NCI-H526 treated with DMSO at 0.1 percent for 48 hours (cell line): ENCODE results near the gene CYP26C1.

Experiments used
- DNase-seq: peaks from one replicate; lab custom pipeline; 2025; lab: John Stamatoyannopoulos, UW

The CYP26C1 gene

DNA sequence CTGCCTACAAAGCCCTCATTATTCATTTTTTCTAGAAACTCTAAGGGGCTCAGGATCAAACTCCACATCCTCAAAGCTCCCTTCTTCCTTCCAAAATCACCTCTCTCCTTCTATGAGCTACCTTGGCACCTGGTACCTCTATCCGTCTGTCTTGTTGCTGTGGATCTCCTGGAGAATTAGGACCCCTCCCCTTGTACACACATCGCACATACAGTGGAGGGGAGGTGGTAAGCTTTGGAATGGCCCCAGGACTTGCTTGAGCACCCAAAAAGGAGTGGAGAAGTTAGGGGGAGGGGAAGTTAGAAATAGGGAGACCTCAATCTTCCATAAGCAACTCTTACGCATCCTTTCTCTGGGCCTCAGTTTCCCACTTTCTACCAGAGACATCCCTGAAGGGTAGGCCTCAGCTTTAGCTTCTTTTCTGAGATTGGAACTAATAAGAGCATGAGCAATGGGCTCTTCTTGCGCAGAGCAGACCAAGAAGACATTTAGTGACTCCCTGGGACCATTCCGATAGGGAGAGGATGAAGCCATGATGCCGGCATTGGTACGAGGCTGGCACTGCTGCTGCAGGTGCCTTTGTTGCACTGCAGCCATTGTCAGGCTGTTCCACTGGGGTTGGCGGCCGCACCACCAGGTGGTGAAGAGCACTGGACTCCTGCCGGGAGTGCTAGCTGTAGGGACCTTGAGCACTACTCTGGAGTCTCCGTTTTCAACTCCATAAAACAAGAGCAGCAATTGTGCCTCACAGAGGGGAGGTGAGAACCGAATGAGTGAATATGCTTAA lies 4.5 kb downstream of the CYP26C1 start:
- no peak for DNase-seq

DNA sequence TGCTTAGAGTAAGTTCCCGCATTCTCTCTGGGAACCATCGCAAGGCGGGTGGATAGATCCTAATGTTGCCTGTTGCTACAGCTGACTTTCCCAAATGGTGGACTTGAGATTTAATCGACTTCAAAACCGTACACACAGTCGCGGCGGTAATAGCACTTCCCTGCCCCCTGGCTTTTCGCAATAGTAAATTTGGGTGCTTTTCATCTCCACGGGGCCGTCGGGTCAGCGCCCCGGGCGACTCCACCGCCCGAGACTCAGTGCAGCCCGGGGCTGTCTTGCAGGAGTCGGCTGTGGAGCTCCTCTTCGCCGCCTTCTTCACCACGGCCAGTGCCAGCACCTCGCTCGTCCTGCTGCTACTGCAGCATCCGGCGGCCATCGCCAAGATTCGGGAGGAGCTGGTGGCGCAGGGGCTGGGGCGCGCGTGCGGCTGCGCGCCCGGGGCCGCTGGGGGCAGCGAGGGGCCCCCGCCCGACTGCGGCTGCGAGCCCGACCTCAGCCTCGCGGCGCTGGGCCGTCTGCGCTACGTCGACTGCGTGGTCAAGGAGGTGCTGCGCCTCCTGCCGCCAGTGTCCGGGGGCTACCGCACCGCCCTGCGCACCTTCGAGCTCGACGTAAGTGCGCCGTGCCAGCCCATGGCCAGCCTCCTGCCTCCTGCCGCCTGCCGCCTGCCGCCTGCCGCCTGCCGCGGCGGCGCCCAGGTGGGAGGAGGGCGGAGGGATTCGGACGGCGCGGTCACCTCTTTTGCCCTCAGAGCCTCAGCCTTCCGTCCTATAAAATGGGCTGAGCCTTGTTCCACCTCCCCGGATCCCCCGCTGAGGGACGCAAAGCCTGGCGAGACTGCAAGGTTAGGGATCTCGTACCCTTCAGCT lies 5.3 kb downstream of the CYP26C1 start:
- DNase-seq: no peak

DNA sequence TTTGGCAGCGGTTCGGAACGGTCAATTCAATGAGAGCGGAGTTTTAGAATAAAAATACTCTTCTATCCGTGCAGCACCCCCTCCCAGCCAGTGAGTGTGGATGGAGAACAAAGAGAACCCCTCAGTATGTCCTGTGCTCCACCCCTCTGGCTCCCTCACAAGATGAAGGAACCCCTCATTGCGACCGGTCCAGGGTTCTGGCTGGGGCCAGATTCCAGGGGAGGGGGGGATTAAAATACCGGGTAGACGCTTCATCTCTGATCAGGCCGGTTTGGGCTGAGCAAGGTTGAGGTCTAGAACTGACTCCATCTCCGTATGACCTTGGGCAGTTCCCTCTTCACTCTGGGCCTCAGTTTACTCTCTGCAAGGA lies 5.9 kb downstream of the CYP26C1 start:
- DNase-seq: no peak

DNA sequence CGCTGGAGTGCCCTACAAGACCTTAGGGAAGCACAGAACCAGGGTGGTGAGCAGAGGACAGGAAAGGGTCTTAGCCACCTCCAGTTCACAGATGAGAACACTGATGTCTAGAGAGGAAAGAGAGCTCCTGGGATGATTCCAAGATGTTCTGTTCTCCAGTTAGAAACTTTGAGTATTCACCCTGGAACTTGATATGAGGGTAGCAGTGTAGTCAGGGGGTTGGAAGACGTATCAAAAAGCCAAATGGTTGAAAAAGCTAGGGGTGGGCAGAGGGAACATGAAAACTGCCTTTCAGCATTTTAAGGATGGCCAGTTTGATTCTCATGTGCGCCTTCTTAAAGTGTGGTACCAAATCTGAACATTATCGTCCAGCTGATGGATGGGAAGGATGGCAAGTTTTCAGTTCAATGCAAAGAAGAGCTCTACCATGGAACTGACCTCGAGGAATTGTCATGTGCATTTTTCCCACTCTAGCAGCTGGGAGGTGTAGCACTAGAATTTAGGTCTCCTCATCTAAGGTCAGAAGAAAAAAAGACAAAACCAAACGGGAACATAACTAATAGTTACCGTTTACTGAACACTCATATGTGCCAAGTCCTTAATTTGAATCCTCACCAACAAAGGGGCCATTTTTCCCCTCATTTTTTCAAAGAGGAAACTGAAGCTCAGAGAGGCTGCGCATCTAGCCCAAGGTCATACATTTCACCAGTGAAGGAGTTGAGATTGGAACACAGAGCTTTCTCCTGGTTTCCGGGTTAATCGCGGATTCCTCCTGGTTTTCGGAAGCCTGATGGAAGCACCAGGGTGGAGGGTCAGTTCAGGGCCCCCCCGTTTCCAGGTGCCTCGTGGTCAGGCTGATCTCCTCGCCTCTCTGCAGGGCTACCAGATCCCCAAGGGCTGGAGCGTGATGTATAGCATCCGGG lies 7.1 kb downstream of the CYP26C1 start:
- no peak for DNase-seq

DNA sequence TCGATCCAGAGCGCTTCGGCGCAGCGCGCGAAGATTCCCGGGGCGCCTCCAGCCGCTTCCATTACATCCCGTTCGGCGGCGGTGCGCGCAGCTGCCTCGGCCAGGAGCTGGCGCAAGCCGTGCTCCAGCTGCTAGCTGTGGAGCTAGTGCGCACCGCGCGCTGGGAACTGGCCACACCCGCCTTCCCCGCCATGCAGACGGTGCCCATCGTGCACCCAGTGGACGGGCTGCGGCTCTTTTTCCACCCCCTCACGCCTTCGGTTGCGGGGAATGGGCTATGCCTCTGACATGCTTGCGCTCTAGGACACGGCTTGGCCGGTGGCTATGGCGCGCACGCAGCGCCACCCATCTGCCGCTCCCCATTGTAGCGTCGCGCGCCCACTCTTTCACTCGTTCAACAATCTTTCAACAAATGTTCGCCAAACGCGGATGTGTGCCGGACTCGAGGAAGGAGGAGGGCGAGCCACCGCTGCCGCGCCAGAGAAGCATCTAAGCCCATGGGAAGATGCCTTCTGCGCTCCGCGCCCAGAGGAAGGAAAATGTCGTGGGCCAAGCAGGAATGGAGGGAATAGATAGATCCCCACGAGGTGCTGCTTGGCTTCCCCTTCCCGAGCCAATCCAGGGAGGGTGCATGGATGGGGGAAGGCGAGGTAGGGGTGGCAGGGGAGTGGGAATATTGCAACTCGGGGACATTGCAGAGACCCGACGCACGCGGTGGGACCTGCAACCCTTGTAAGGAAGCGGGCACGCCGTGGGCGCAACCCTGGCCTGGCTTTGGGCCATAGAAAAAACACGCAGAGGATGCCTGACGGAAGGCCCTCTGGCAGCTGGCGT lies 8.0 kb downstream of the CYP26C1 start:
- DNase-seq: no peak

DNA sequence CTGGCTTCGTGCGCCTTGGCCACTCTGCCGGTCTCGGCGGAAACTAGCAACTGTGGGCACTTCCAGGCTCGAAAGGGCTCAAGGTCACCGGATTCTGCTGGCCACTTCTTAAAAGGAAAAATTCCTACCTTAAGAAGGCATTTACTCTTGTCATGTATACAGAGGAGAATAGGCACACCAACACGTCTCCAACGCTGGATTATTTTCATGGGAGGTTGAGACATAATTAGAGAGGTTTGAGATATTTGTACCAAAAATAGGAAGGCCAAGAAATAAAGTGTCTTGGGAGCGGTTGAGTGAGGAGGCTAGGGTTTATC lies 8.6 kb downstream of the CYP26C1 start:
- no peak for DNase-seq

DNA sequence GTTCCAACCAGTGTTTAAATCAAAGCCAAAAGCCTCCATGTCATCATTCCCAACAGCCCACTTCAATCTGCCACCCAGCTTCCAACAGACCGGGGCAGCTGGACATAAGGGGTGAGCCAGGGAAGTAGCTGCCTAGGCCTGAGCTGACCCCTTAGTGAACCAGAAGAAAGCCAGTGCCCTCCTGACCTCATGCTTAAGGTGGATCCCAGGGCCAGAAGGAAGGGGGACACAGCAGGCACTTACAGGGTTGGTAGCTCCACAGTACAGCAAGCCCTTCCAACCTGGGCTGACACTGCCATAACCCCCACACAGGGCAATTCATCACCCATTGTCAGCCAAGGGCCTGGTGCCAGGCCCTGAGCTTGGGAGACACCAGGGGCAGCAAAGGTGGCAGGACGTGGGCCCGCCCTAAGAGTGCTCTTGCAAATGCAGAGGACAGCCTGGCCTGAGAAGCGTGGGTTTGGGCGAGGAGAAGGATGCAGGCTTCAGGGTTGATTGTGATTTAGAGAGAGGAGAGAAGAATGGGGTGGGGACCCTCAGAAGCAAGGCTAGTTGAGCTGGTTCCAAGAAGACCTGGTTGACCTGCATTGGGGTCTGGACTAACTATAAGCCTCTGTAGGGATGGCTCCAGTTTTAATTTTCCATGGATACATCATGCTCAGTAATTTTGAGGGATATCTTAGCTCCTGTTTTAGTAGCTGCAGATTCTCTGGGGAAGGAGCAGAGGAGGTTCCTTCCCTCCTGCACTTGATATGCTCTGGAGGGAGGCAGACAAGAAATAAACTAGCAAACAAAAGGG lies 10.0 kb downstream of the CYP26C1 start:
- no peak for DNase-seq

DNA sequence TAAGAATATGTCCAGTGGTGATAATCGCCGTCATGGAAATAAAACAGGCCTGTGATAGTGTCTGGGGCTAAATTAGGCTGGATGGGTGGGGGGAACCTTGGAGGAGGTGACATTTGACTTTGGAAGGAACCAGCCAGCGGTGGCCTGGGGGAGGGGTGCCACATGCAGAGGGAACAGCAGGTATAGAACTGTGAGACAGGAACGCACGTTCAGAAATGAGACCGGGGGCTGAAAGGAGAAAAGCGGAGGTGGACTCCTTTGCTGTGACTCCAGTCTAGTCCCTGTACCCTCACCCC lies 10.5 kb downstream of the CYP26C1 start:
- DNase-seq: no peak

DNA sequence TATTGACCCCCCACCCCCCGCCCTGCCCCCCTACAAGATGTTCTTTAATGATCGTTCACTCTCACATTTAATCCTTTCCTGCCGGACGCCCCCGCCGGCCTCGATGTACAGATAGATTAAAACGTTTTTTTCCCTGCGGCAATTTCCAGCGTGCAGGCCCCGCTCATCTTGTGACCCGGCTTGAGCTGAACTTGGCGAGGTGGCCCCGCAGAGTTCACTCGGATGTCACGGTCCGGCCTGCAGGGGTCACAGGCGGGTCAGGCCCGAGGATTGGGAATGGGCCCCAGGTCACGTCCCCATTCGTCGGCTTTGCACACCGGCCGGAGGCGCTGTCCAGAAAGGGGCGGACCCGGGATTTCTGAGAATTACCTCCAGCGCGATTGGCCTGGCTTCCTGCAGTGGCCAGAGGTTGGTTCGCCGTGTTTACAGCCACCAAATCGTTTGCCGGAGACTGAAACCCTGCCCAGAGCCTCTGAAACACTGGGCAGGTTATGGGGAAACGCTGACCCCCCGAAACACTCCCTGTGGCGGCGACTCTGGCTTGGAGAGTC lies 11.2 kb downstream of the CYP26C1 start:
- DNase-seq: no peak

DNA sequence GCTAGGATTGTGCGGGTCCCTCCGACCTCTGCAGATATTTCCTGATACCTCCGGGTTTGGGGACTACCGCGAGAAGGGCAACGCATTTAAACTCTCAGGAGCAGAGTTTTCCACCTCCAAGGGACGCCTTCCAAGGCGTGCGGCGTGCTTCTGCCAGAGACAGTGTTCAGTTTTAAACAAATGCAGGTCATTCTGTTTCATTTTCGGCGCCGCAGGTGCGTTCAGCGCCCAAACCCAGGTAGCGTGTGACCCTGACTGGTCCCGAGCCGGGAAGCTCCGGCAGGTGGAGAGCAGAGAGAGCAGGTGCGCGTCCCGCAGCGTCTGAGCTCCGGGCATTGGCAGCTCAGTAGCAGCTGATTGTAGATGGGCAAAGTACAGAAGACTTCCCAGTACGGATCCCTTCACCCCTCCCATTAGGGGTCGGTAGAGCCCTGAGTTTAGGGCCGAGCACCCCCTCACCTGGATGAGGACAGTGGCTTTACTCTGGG lies 11.7 kb downstream of the CYP26C1 start:
- peak; percentile 30 for DNase-seq

DNA sequence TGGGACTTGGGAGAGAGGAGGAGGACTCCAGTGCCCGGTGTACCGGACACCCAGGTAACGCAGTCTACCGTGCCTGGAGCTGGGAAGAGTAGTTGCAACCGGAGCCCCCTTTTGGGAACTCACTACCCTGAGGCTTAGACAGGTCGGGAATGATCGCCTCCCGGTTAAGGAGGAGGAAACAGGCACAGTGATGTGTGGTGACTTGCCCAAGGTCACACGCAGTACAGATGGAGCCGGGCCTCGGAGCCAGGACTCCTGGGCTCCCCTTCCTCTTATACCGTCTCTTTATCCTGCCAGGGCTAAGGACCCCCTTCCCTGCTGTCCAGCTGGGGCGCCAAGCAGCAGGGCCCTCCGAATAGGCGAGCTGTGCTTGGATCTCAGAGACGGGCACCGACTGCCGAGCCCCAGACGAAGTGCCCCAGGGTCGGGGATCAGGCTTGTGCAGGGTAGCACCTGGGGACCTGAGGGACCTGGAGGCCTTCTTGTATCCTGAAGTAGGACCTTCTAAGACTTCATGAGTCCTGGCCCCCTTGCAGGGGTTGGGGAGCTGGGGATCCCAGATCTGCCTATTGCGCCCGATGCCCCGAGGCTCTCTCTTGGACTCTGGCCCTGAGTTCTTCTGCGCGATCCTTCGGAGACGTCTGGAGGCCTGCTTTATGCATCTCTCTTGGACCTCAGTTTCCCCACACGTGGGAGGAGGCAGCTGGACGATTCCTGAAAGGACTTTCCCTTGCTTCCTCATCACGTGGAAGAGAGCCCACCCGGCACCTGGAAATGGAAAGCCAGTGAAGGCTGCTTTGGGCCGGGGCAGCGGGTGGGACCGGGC lies 12.3 kb downstream of the CYP26C1 start:
- DNase-seq: no peak

DNA sequence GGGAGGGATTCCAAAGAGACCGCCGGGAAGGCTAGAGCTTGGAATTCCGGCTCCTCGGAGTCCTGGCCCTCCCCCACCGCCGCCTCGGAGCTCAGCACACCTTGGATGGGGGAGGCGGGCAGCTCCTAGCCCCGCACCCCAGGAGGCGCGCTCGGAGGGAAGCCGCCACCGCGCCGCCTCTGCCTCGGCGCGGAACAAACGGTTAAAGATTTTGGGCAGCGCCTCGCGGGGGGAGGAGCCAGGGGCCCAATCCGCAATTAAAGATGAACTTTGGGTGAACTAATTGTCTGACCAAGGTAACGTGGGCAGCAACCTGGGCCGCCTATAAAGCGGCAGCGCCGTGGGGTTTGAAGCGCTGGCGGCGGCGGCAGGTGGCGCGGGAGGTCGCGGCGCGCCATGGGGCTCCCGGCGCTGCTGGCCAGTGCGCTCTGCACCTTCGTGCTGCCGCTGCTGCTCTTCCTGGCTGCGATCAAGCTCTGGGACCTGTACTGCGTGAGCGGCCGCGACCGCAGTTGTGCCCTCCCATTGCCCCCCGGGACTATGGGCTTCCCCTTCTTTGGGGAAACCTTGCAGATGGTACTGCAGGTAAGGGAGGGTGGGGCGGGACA lies 13.0 kb downstream of the CYP26C1 start, which contains the start of gene CYP26A1:
CYP26A1 (plus strand) TSS at position 355 of the 608 bp plus-strand sequence; CDS start at position 397, 42 bp downstream.
- DNase-seq: no peak

DNA sequence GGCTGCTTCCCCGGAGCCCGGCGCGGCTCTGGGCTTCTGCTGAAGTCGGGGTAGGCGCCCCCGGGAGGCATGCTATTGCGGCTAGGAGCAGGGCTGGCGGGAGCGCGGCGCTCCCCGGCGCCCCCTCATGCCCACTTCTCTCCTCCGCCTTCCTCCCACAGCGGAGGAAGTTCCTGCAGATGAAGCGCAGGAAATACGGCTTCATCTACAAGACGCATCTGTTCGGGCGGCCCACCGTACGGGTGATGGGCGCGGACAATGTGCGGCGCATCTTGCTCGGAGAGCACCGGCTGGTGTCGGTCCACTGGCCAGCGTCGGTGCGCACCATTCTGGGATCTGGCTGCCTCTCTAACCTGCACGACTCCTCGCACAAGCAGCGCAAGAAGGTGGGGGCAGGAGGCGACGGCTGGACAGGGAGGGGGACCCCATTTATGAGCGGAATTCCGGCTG lies 13.6 kb downstream of the CYP26C1 start:
- no peak for DNase-seq

DNA sequence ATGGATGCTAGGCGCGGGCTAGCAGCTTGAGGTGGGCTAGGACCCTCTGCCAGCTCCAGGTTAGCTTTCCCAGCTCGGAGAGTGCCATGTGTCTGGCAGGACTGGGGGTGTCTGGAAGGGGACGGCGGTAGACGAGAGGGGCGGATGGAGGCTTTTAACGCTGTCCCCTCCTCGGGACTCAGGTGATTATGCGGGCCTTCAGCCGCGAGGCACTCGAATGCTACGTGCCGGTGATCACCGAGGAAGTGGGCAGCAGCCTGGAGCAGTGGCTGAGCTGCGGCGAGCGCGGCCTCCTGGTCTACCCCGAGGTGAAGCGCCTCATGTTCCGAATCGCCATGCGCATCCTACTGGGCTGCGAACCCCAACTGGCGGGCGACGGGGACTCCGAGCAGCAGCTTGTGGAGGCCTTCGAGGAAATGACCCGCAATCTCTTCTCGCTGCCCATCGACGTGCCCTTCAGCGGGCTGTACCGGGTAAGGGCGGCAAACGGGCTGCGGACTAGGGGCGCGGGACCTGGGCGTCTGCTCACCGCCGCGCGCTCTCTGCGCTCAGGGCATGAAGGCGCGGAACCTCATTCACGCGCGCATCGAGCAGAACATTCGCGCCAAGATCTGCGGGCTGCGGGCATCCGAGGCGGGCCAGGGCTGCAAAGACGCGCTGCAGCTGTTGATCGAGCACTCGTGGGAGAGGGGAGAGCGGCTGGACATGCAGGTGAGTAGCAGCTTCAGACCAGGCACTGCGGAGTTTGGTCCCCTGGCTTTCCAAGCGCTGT lies 14.2 kb downstream of the CYP26C1 start:
- DNase-seq: no peak

DNA sequence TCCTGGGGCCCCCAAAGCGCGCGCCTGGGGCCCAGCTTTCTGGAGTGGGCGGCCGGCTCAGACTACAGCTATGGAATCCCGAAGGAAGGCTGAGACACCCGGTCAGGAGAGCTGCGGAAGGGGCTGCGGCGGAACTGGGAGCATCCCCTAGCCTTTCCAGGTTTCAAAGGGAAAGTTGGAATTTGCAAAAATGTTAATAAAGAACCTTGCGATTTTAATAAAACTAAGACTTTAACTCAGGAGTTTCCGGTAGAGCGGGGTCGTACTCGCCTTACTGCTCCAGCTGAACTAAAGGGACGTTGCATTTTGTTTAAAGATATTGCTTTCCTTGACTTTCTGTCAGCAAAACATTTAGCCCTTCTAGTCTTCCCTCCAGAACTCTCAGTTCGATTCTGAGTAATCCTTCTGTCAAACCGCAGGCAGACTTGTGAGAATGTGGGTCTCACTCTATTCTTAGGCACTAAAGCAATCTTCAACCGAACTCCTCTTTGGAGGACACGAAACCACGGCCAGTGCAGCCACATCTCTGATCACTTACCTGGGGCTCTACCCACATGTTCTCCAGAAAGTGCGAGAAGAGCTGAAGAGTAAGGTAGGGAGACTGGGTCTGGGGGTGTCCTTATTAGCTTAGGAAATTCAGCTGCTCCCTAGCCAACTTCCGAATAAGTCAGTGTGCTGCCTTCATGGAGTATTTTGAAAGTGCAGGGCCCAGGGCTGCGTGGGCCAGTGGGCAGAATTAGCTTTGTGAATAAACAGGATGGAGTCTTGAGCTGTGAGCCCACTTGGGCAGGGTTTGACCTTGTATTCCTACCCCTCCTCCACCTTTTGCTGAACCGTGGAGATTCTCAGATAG lies 15.0 kb downstream of the CYP26C1 start:
- DNase-seq: no peak

DNA sequence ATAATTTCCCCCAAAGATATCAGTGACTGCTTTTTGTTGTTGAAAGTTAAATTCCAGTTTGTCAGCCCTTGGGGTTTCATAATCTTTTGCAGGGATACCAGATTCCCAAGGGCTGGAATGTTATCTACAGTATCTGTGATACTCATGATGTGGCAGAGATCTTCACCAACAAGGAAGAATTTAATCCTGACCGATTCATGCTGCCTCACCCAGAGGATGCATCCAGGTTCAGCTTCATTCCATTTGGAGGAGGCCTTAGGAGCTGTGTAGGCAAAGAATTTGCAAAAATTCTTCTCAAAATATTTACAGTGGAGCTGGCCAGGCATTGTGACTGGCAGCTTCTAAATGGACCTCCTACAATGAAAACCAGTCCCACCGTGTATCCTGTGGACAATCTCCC lies 16.3 kb downstream of the CYP26C1 start:
- no peak for DNase-seq

DNA sequence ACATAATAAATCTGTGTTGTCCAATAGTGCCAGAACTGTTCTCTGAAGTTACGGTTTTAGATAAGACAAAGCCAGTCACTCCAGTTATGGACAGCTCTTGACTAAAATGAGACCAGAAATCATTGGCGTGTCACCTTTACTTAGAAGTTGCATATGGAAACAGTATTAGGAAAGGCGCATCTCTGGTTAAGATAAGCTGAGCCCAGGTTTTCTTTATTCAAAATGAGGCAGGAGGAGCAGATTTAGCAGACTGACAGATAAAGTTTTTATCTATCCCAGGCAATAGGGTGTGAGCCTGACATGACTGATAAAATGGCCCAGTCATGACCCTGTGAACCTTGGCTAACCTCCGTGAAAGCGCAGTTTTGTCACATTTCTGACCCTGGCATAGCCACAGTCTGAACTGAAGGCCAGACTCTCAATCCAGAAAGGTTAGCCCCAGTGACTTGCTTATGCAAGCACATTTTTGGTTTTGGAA lies 17.3 kb downstream of the CYP26C1 start:
- no peak for DNase-seq
